Measurements from ENCODE around the gene CHFR.
A peak's percentile ranks its signal among the peaks of the same experiment; 100 is the strongest.
"Not testable (repeated sequence)": the region's sequence is repeated elsewhere in the genome, so short reads cannot be mapped to it uniquely, and the experiment has no call there.

The CHFR gene, protein sequence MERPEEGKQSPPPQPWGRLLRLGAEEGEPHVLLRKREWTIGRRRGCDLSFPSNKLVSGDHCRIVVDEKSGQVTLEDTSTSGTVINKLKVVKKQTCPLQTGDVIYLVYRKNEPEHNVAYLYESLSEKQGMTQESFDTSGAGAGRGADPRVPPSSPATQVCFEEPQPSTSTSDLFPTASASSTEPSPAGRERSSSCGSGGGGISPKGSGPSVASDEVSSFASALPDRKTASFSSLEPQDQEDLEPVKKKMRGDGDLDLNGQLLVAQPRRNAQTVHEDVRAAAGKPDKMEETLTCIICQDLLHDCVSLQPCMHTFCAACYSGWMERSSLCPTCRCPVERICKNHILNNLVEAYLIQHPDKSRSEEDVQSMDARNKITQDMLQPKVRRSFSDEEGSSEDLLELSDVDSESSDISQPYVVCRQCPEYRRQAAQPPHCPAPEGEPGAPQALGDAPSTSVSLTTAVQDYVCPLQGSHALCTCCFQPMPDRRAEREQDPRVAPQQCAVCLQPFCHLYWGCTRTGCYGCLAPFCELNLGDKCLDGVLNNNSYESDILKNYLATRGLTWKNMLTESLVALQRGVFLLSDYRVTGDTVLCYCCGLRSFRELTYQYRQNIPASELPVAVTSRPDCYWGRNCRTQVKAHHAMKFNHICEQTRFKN

DNA sequence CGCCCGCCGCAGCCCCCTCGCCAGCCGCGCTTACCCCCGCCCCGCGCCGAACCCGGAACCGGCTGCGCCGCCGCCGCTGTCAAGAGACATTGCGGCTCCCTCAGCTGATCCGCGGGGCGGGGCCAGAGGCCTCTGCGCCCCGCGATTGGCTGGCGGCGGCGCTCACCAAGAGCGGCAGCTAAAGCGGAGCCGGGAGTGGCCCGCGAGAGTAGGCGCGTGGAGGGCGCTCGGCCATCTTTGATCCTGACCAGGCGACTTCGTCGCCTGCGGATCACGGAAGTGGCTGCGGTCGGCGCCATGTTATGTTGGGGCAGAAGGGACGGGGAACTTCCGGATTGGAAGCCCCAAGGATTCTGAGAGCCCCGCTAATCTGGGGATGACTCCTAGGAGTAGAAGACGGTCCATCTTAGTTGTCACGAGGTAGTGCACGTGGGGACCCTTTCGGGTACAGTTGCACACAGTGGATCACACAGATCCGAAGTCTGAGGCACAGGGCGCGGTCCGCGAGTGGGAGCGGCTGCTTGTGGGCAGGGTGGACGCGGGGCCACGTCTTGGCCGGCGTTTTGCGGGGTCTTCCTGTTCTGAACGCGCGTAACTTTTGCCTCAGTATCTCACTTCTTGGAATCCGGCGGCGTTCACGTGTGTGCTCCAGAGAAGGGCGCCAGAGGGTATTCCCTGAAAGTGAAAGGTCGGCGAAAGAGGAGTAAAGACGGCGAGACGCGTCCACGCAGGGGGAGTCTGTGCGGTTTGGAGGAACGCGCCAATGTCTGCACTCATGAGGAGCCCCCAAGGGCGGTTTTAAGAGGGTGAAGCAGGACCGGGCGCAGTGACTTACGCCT, at the start of gene CHFR:
TSS of gene CHFR (minus strand) at position 93 of the 839 bp plus-strand sequence. CDS start 277 bp downstream, outside the sequence.
- DNase-seq (ENCODE audit: low read depth): peak; percentile 85
- peak within 1 kb of the TSS; percentile 73 for H3K4me3 ChIP-seq (ENCODE audit: control insufficient read depth, low read depth, low read length)
- TF ChIP-seq, protein P1, sequence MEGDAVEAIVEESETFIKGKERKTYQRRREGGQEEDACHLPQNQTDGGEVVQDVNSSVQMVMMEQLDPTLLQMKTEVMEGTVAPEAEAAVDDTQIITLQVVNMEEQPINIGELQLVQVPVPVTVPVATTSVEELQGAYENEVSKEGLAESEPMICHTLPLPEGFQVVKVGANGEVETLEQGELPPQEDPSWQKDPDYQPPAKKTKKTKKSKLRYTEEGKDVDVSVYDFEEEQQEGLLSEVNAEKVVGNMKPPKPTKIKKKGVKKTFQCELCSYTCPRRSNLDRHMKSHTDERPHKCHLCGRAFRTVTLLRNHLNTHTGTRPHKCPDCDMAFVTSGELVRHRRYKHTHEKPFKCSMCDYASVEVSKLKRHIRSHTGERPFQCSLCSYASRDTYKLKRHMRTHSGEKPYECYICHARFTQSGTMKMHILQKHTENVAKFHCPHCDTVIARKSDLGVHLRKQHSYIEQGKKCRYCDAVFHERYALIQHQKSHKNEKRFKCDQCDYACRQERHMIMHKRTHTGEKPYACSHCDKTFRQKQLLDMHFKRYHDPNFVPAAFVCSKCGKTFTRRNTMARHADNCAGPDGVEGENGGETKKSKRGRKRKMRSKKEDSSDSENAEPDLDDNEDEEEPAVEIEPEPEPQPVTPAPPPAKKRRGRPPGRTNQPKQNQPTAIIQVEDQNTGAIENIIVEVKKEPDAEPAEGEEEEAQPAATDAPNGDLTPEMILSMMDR (IDR thresholded peaks at IDR 0.05; ENCODE audit: control insufficient read depth, insufficient read depth, low read depth, low read length, missing control alignments): no peak

DNA sequence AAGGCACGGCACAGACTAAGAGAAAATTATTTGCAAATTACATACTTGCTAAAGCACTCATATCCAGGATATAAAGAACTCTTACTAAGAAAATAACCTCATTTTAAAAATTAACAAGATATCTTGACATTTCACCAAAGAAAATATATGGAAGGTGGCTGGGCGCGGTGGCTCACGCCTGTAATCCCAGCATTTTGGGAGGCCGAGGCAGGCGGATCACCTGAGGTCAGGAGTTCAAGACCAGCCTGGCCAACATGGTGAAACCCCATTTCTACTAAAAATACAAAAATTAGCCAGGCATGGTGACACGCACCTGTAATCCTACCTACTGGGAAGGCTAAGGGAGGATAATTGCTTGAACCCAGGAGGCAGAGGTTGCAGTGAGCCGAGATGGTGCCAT, 49.5 kb upstream of the CHFR start:
- H3K4me3 ChIP-seq (ENCODE audit: control insufficient read depth, low read depth, low read length); DNase-seq (ENCODE audit: low read depth): not testable (repeated sequence)

GRCh38 chr12:132936163-132936562, 48.8 kb upstream of the CHFR start:
- TF ChIP-seq, protein P1 (IDR thresholded peaks at IDR 0.05; ENCODE audit: control insufficient read depth, insufficient read depth, low read depth, low read length, missing control alignments): no peak
- H3K4me3 ChIP-seq (ENCODE audit: control insufficient read depth, low read depth, low read length): no peak overlapping the region
- DNase-seq (ENCODE audit: low read depth): no peak

GRCh38 chr12:132926415-132926833, 39.0 kb upstream of the CHFR start:
- TF ChIP-seq, protein P1 (IDR thresholded peaks at IDR 0.05; ENCODE audit: control insufficient read depth, insufficient read depth, low read depth, low read length, missing control alignments): no peak
- no peak for DNase-seq (ENCODE audit: low read depth)
- H3K4me3 ChIP-seq (ENCODE audit: control insufficient read depth, low read depth, low read length): no peak overlapping the region

- TF ChIP-seq, protein P1 (IDR thresholded peaks at IDR 0.05; ENCODE audit: control insufficient read depth, insufficient read depth, low read depth, low read length, missing control alignments): no peak
- DNase-seq (ENCODE audit: low read depth): no peak
- H3K4me3 ChIP-seq (ENCODE audit: control insufficient read depth, low read depth, low read length): no peak overlapping the region
Measured at GRCh38 chr12:132925597-132926414, 38.4 kb upstream of the CHFR start.

GRCh38 chr12:132924356-132924755, 37.0 kb upstream of the CHFR start:
- no peak for DNase-seq (ENCODE audit: low read depth)
- TF ChIP-seq, protein P1 (IDR thresholded peaks at IDR 0.05; ENCODE audit: control insufficient read depth, insufficient read depth, low read depth, low read length, missing control alignments): no peak
- no peak overlapping the region for H3K4me3 ChIP-seq (ENCODE audit: control insufficient read depth, low read depth, low read length)

All from AG09309 (cell line).